COR-L47 (cell line): Measurements from ENCODE around the gene PSMG1.
A peak's percentile ranks its signal among the peaks of the same experiment; 100 is the strongest.

Experiments
- DNase-seq: peaks from one replicate; lab custom pipeline; 2025; lab: John Stamatoyannopoulos, UW

Gene PSMG1

DNA sequence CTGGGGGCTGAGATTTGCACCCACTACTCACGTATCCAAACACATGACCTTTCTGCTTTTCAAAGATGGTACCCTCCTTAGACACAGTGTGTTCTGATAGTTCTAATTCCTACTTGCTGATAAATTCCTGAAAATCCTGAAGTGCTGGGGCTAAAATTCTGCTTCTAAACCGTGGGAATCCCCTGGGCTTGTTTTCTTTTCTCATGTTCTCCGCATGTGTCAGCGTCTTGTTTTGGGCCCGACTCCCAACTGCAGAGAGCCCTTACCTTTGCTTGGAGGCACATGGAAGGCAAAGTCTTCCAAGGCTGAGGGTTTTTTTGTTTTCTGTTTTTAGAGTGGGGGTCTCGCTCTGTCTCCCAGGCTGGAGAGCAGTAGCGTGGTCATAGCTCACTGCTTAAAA lies 27.2 kb downstream of the PSMG1 start:
- DNase-seq, result no peak

DNA sequence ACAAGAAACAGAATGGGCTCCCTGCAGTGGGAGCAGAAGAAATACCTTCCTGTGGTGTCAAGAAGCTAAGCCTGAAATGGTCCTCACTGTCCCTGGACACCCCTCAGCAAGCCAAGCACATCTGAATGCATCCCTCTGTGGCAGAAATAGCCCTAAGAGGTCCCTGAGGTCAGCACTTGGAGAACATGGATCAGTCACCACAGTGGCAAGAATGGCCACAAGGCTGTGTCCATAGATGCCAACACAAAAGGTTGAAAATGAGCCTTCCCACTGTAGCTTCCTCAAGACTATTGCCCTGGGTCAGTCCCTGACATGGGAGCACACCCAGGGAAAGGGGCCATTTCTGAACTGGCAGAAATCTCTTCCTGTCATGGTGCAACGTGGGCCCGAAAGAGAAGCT lies 27.7 kb downstream of the PSMG1 start:
- no peak for DNase-seq

- no peak for DNase-seq
These were observed 29.4 kb downstream of the PSMG1 start for GRCh38 chr21:39153842-39154241.

GRCh38 chr21:39153373-39153772 lies 29.9 kb downstream of the PSMG1 start:
- DNase-seq, result no peak

GRCh38 chr21:39152271-39152670 lies 31.0 kb downstream of the PSMG1 start:
- DNase-seq, result no peak

GRCh38 chr21:39150877-39151276 lies 32.4 kb downstream of the PSMG1 start:
- DNase-seq, result no peak

- no peak for DNase-seq
These were observed 32.9 kb downstream of the PSMG1 start for GRCh38 chr21:39150316-39150715.

- no peak for DNase-seq
These were observed 33.4 kb downstream of the PSMG1 start for GRCh38 chr21:39149882-39150281.

- no peak for DNase-seq
These were observed 34.3 kb downstream of the PSMG1 start for GRCh38 chr21:39148975-39149374.

DNA sequence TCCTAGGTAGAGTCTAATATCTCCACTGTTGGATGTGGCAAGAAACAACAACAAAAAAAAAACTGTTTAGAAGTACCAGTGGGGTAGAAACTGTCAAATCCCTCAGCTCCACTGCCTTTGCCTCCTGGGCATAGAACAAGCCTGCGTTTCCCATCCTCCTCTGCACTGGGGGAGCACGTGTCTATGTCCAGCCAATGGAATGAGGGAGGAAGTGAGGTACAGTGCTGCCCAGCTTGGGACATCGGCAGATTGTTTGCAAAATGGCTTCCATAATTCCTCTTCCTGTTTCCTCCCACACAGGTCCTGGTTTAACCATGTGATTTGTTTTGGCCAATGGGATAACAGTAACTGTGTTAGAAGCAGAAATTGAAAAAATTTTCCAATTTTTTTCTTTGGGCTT lies 39.1 kb downstream of the PSMG1 start:
- no peak for DNase-seq

- no peak for DNase-seq
These were observed 40.3 kb downstream of the PSMG1 start for GRCh38 chr21:39142972-39143371.

- DNase-seq, result peak; percentile 30
These were observed 41.7 kb downstream of the PSMG1 start for GRCh38 chr21:39141502-39141901.

DNA sequence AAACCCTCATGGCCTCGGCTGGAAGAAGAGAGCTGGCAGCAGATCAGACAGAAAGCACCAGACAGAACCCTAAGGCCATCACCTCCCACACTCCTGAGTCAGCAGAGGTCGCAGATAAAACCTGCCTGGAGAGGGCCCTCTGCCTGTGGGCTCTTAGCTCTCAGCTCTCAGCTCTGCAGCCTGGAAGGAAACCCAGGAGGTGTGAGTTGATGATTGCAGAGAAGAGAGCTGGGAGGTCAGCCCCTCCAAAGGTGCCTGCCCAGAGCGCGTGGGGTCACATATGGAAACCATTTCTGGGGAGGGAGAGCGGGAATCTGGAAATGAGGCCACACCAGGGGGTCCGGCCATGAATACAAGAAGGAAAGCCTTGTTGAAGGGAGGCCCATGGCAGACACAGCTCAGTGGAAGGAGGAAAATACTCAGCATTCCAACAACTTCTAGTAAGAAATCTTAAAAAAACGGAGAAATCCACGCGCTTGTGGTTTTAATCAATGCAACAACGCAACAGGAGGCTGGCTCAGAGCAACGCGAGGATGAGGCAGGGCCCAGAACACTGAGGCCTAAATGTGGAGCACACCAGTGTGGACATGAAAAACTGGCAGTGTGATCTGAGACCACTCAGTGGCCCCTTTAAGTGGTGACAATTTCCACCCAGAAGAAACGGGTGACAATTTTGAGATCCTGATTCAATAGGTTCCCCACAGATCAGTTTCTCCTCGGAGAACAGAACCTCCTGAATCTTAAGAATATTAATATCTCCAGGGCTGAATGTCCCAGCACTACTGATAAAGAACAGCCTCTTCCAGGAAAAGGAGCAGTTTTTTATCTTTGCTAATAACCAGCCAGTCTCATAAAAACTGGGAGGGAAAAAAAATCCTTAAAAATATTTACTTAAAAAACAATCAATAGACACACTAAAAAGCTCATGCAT lies 45.7 kb downstream of the PSMG1 start:
- DNase-seq, result no peak

GRCh38 chr21:39136711-39137110 lies 46.5 kb downstream of the PSMG1 start:
- DNase-seq, result no peak

DNA sequence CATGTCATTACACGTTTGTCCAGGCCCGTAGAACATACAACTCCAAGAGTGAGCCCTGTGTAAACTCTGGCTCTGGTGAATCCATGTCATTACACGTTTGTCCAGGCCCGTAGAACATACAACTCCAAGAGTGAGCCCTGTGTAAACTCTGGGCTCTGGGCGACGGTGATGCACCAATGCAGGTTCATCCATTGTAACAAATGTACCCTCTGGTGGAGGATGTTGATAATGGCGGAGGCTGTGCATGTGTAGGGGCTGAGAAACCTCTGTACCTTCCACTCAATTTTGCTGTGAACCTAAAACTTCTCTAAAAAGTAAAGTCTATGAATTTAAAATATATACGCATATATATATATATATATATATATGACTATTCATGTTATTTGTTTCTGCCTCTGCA lies 47.1 kb downstream of the PSMG1 start:
- DNase-seq, result peak; percentile 57

GRCh38 chr21:39134288-39134810 lies 48.9 kb downstream of the PSMG1 start:
- DNase-seq, result no peak

GRCh38 chr21:39132248-39132647 lies 51.0 kb downstream of the PSMG1 start:
- DNase-seq, result no peak

GRCh38 chr21:39131791-39132190 lies 51.5 kb downstream of the PSMG1 start:
- no peak for DNase-seq

DNA sequence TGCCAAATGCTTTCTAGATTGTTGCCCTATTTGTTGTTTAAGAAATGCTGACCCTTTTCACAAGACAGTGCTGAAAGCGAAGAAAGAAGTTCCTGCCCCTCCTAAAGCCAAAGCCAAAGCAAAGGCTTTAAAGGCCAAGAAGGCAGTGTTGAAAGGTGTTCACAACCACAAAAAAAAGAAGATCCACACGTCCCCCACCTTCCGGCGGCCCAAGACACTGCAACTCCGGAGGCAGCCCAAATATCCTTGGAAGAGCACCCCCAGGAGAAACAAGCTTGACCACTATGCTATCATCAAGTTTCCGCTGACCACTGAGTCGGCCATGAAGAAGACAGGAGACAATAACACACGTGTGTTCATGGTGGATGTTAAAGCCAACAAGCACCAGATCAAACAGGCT lies 55.7 kb downstream of the PSMG1 start:
- no peak for DNase-seq

DNA sequence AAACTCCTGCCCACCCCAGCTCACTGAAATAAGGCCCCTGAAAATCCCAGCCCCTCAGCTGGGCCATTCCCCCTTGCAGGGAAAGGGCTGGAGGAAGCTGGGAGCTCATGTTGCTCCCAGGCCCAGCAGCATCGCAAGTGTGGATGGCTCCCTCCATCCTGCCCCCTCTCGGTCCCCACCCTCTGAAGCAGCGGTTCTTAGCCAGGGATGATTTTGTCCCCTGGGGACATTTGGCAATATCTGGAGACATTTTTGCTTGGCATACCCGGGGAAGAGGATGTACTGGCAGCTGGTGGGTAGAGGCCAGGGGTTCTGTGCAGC lies 56.8 kb downstream of the PSMG1 start:
- DNase-seq, result no peak

DNA sequence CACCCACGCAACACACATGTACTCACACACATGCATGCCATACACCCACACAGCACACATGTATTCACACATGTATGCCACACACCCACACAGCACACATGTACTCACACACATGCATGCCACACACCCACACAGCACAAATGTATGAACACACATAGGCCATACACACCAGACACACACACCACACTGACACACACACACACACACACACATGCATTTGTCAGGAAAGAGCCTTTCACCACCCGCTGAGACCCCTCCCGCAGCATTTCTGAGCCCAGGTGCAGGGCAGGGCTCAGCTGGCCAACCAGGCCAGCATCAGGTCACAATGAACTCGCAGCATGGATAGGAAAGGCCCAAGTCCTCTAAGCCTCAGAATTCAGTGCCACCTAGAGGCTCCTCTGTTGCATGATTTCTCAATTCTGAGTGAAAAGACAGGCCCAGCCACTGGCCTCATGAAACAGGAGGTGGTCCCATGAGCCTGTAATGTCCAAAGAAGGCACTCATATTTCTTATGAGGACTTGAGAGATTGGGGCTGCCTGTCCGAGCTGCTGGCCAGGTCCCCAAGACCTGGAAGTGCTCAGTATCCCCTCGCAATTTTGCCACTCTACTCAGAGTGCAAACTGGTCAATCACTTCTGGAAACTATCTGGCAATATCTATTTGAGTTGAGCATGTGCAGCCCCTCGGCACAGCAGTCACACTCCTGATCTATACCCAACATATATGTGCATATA lies 57.3 kb downstream of the PSMG1 start:
- DNase-seq, result peak; percentile 85
